Endodermal cell (in vitro differentiated cells): ENCODE results near the gene SPATS2. TPM values are rescaled to one million over a fixed set of nuclear protein-coding genes. Genes with fewer than 3 reads are reported as not detected.

Source experiments
- DNase-seq: peaks from one replicate; pipeline ENCODE4 v3.0.0-alpha.2; 2017
- H3K27ac ChIP-seq: 2 replicates; pipeline ENCODE4 v1.5.1; 2013; ENCODE audit warnings: mild to moderate bottlenecking, low read depth, low read length, moderate library complexity
- H3K27me3 ChIP-seq: 2 replicates; pipeline ENCODE4 v1.6.1; 2013; ENCODE audit warnings: mild to moderate bottlenecking, low read length, moderate library complexity; ENCODE audit not compliant: insufficient read depth, control insufficient read depth, poor library complexity, severe bottlenecking
- H3K36me3 ChIP-seq: 2 replicates; pipeline ENCODE4 v1.7.0; 2013; ENCODE audit warnings: mild to moderate bottlenecking, low read length, moderate library complexity; ENCODE audit not compliant: control insufficient read depth, insufficient read depth
- H3K4me1 ChIP-seq: one replicate; pipeline ENCODE4 v1.7.0; 2013; ENCODE audit warnings: low read length; ENCODE audit not compliant: control insufficient read depth, insufficient read depth
- H3K4me3 ChIP-seq: 2 replicates; pipeline ENCODE4 v1.5.1; 2013; ENCODE audit warnings: mild to moderate bottlenecking, low read length, moderate library complexity
- H3K9ac ChIP-seq: 2 replicates; pipeline ENCODE4 v1.6.1; 2013; ENCODE audit warnings: mild to moderate bottlenecking, low read length, moderate library complexity; ENCODE audit not compliant: poor library complexity, severe bottlenecking; ENCODE audit errors: extremely low read depth
- H3K9me3 ChIP-seq: 2 replicates; pipeline ENCODE4 v1.6.1; 2013; ENCODE audit warnings: mild to moderate bottlenecking, low read length, moderate library complexity; ENCODE audit not compliant: control insufficient read depth
- H3K27ac Mint-ChIP-seq: 2 replicates; pipeline ENCODE4 v1.8.0; 2020; ENCODE audit warnings: mixed read lengths
- H3K27me3 Mint-ChIP-seq: 2 replicates; pipeline ENCODE4 v1.8.0; 2021; ENCODE audit warnings: mild to moderate bottlenecking, mixed read lengths; ENCODE audit not compliant: insufficient read depth
- H3K36me3 Mint-ChIP-seq: 2 replicates; pipeline ENCODE4 v1.8.0; 2020; ENCODE audit warnings: low read depth, mixed read lengths
- H3K4me1 Mint-ChIP-seq: 2 replicates; pipeline ENCODE4 v1.8.0; 2020; ENCODE audit warnings: mixed read lengths
- H3K4me3 Mint-ChIP-seq: 2 replicates; pipeline ENCODE4 v1.8.0; 2020; ENCODE audit warnings: mild to moderate bottlenecking, moderate library complexity, mixed read lengths
- H3K9me3 Mint-ChIP-seq: 2 replicates; pipeline ENCODE4 v1.8.0; 2020; ENCODE audit warnings: mild to moderate bottlenecking, mixed read lengths
- CTCF ChIP-seq: fragments of 200-600 bp; sonication (generic); conservative IDR thresholded peaks from 2 replicates; pipeline ENCODE4 v1.5.0; 2021; ENCODE audit warnings: antibody characterized with exemption, mild to moderate bottlenecking
- WGBS, 2 experiments: methylation state at CpG; one replicate each; pipeline versions ENCODE4 v1.1.5 to v1.1.7; 2013; ENCODE audit warnings: missing lambda C conversion rate in 2 of 2, mixed read lengths in 1 of 2; ENCODE audit not compliant: insufficient coverage in 1 of 2, insufficient read length in 1 of 2; 5-methylcytosine and 5-hydroxymethylcytosine counted together
- total RNA-seq, 2 donors: library from RNA; stranded (reverse); fragmentation: NEBNext Ultra II Directional in 1 of 2; extraction: Animal tissue kit (Norgen Biotek cat#: 25700) in 1 of 2; gene quantifications; 2 replicates in 1 of 2; 3 replicates in 1 of 2; pipeline ENCODE4 v1.2.1, GENCODE V29; 2021

The SPATS2 gene
- total RNA-seq, 2 donors from 2014 or later: 50.2 to 64.8 TPM

GRCh38 chr12:49388682-49389386 is 21.6 kb downstream of the SPATS2 start:
- Histone ChIP-seq H3K9ac (no peak overlapping the region), H3K4me1 (no peaks in the 10 kb centered on the region), H3K27ac (no peak overlapping the region), H3K9me3 (peaks cover 2% of the 10 kb centered on the region), H3K36me3 (peaks cover 23% of the 10 kb centered on the region), H3K27me3 (no peaks in the 10 kb centered on the region), H3K4me3 (no peak overlapping the region)
- Mint-ChIP-seq H3K9me3 (no peaks in the 10 kb centered on the region), H3K4me3 (no peak overlapping the region), H3K27ac (no peak overlapping the region), H3K4me1 (peaks cover 17% of the 10 kb centered on the region), H3K36me3 (peaks cover 14% of the 10 kb centered on the region), H3K27me3 (no peaks in the 10 kb centered on the region)
- DNase-seq: peak; percentile 98
- WGBS, 2 experiments: 82 to 91% methylated on average over 17 to 18 of the region's 18 CpGs
- peak; percentile 81 for TF ChIP-seq CTCF

- no peak for DNase-seq
- Histone ChIP-seq H3K27ac (no peak overlapping the region), H3K36me3 (peaks cover 24% of the 10 kb centered on the region), H3K9me3 (peaks cover 7% of the 10 kb centered on the region), H3K4me3 (no peak overlapping the region), H3K4me1 (no peaks in the 10 kb centered on the region), H3K9ac (no peak overlapping the region), H3K27me3 (no peaks in the 10 kb centered on the region)
- Mint-ChIP-seq H3K27me3 (no peaks in the 10 kb centered on the region), H3K4me1 (peaks cover 17% of the 10 kb centered on the region), H3K36me3 (peaks cover 17% of the 10 kb centered on the region), H3K9me3 (peaks cover 3% of the 10 kb centered on the region), H3K4me3 (no peak overlapping the region), H3K27ac (no peak overlapping the region)
- WGBS, 2 experiments: 90 to 97% methylated on average over 13 of the region's 13 CpGs
- TF ChIP-seq CTCF: no peak
Measured at GRCh38 chr12:49389387-49389703, 22.1 kb downstream of the SPATS2 start.

GRCh38 chr12:49397000-49397399 is 29.7 kb downstream of the SPATS2 start:
- peaks cover 8% of the 10 kb centered on the region for H3K4me1 Mint-ChIP-seq
- Histone ChIP-seq H3K27ac (no peak overlapping the region), H3K4me3 (no peak overlapping the region), H3K4me1 (no peaks in the 10 kb centered on the region), H3K27me3 (no peaks in the 10 kb centered on the region), H3K9me3 (peaks cover 12% of the 10 kb centered on the region), H3K36me3 (peaks cover 6% of the 10 kb centered on the region), H3K9ac (no peak overlapping the region)
- peaks cover 14% of the 10 kb centered on the region for H3K36me3 Mint-ChIP-seq
- no peak for DNase-seq
- no peak overlapping the region for H3K4me3 Mint-ChIP-seq
- H3K27ac Mint-ChIP-seq: no peak overlapping the region
- 90 to 98% methylated on average over 1 of the region's 1 CpG for WGBS, 2 experiments
- H3K27me3 Mint-ChIP-seq: no peaks in the 10 kb centered on the region
- TF ChIP-seq CTCF: no peak
- peaks cover 6% of the 10 kb centered on the region for H3K9me3 Mint-ChIP-seq
